Natural killer cell (primary cell): ENCODE measurements around the gene ARFGAP2. TPM values are rescaled to one million over a fixed set of nuclear protein-coding genes. Genes with fewer than 3 reads are reported as not detected.

Source experiments
- ATAC-seq, 3 donors: fragments of 150-1000 bp in 2 of 3; fragments of 200-7000 bp in 1 of 3; cut with Tn5 transposase; 1 replicate in 1 of 3; 2 replicates in 2 of 3; pipeline ENCODE4 v1.10.0; 2021; ENCODE audit warnings: mild to moderate bottlenecking in 2 of 3, moderate library complexity in 2 of 3
- DNase-seq, 2 donors: peaks; one replicate each; pipeline versions ENCODE4 v3.0.0 to v3.0.0-alpha.2; 2013 to 2021; ENCODE audit warnings: mixed read lengths in 1 of 2
- H3K27ac ChIP-seq: one replicate; pipeline ENCODE4 v1.5.1; 2013; ENCODE audit warnings: mild to moderate bottlenecking, low read length
- H3K27me3 ChIP-seq: one replicate; pipeline ENCODE4 v1.6.1; 2013; ENCODE audit warnings: low read length; ENCODE audit not compliant: control insufficient read depth, insufficient read depth
- H3K36me3 ChIP-seq: one replicate; pipeline ENCODE4 v1.6.1; 2013; ENCODE audit warnings: low read length; ENCODE audit not compliant: control insufficient read depth, insufficient read depth
- H3K4me1 ChIP-seq: one replicate; pipeline ENCODE4 v1.6.1; 2013; ENCODE audit warnings: low read length; ENCODE audit not compliant: control insufficient read depth, insufficient read depth
- H3K4me3 ChIP-seq: one replicate; pipeline ENCODE4 v1.5.1; 2013; ENCODE audit warnings: low read length
- H3K9me3 ChIP-seq: one replicate; pipeline ENCODE4 v1.6.1; 2013; ENCODE audit warnings: low read length; ENCODE audit not compliant: control insufficient read depth, insufficient read depth
- H3K27ac Mint-ChIP-seq, 2 donors: one replicate each; pipeline ENCODE4 v1.8.0; 2022; ENCODE audit warnings: mild to moderate bottlenecking in 2 of 2, mixed read lengths in 2 of 2, moderate library complexity in 1 of 2
- H3K27me3 Mint-ChIP-seq, 2 donors: one replicate each; pipeline ENCODE4 v1.8.0; 2022; ENCODE audit warnings: low read depth in 2 of 2, mixed read lengths in 2 of 2
- H3K36me3 Mint-ChIP-seq: one replicate; pipeline ENCODE4 v1.8.0; 2022; ENCODE audit warnings: mixed read lengths
- H3K4me1 Mint-ChIP-seq, 2 donors: one replicate each; pipeline ENCODE4 v1.8.0; 2022; ENCODE audit warnings: mixed read lengths in 2 of 2
- H3K4me3 Mint-ChIP-seq: one replicate; pipeline ENCODE4 v1.8.0; 2022; ENCODE audit warnings: mild to moderate bottlenecking, moderate library complexity, mixed read lengths
- H3K9me3 Mint-ChIP-seq, 2 donors: one replicate each; pipeline ENCODE4 v1.8.0; 2022; ENCODE audit warnings: mixed read lengths in 2 of 2
- WGBS: methylation state at CpG from one replicate; pipeline ENCODE4 v1.1.7; 2013; ENCODE audit warnings: missing lambda C conversion rate; ENCODE audit not compliant: insufficient coverage; 5-methylcytosine and 5-hydroxymethylcytosine counted together
- intact Hi-C: fragments of 100-400 bp; cut with micrococcal nuclease; formaldehyde crosslinking; loops from one replicate; pipeline ENCODE4 v1.14.2; 2022
- total RNA-seq, 4 donors: library from RNA; stranded (reverse); fragments of 120-200 nt in 1 of 4; gene quantifications; one replicate each; pipeline versions ENCODE4 v1.2.3 to v1.2.4, GENCODE V29; 2013 to 2022
- TF ChIP-seq, protein P1 (sequence below): fragments of 200-600 bp; IDR thresholded peaks from one replicate; pipeline ENCODE4 v1.8.0; 2022; ENCODE audit warnings: antibody characterized with exemption

ARFGAP2 gene
- total RNA-seq, 3 donors from 2014 or later (not counting 1 experiment from before 2014, with no cell fraction given), result 199 to 236 (median 228) TPM

GRCh38 chr11:47189100-47189834 lies 12.6 kb upstream of the ARFGAP2 start:
- TF ChIP-seq, protein P1, sequence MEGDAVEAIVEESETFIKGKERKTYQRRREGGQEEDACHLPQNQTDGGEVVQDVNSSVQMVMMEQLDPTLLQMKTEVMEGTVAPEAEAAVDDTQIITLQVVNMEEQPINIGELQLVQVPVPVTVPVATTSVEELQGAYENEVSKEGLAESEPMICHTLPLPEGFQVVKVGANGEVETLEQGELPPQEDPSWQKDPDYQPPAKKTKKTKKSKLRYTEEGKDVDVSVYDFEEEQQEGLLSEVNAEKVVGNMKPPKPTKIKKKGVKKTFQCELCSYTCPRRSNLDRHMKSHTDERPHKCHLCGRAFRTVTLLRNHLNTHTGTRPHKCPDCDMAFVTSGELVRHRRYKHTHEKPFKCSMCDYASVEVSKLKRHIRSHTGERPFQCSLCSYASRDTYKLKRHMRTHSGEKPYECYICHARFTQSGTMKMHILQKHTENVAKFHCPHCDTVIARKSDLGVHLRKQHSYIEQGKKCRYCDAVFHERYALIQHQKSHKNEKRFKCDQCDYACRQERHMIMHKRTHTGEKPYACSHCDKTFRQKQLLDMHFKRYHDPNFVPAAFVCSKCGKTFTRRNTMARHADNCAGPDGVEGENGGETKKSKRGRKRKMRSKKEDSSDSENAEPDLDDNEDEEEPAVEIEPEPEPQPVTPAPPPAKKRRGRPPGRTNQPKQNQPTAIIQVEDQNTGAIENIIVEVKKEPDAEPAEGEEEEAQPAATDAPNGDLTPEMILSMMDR, result no peak
- no peak overlapping the region for H3K27ac Mint-ChIP-seq
- peaks cover 5 to 8% of the 10 kb centered on the region in 2 donors for H3K4me1 Mint-ChIP-seq
- WGBS, result 91% methylated on average over 11 of the region's 11 CpGs
- no peaks in the 10 kb centered on the region for H3K9me3 ChIP-seq
- H3K4me1 ChIP-seq, result peaks cover 19% of the 10 kb centered on the region
- intact Hi-C loops, result no loop called here
- H3K9me3 Mint-ChIP-seq, result no peaks in the 10 kb centered on the region
- H3K36me3 Mint-ChIP-seq, result no peaks in the 10 kb centered on the region
- peaks cover 31% of the 10 kb centered on the region for H3K27me3 ChIP-seq
- H3K36me3 ChIP-seq, result no peaks in the 10 kb centered on the region
- H3K4me3 Mint-ChIP-seq, result no peak overlapping the region
- no peak overlapping the region for H3K4me3 ChIP-seq
- ATAC-seq (no peak), DNase-seq (no peak)
- no peak overlapping the region for H3K27ac ChIP-seq
- H3K27me3 Mint-ChIP-seq, result peaks cover 7 to 10% of the 10 kb centered on the region in 2 donors

DNA sequence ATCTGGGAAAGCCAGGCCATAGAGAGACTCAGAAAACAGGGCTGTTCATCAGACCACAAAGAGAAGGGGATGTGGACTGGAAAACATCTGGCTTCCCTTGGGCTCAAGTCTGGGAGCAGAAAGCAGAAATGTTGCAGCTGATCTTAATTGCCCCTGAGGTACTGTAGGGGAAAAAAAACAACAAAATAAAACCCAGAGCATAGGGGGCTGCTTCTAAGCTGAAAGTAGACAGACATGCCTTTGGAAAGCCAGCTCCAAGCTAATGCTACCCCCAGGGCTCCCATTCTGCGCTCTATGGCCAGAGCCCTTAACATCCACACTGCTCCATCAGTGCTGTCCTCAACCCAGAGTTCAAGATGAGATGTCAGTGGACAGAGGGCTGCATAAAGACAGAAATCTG lies 11.6 kb upstream of the ARFGAP2 start:
- Histone ChIP-seq H3K4me1 (peaks cover 19% of the 10 kb centered on the region), H3K27ac (no peak overlapping the region), H3K9me3 (no peaks in the 10 kb centered on the region), H3K36me3 (no peaks in the 10 kb centered on the region), H3K4me3 (no peak overlapping the region), H3K27me3 (peaks cover 34% of the 10 kb centered on the region)
- TF ChIP-seq, protein P1, result no peak
- Mint-ChIP-seq H3K27me3 (peaks cover 7 to 12% of the 10 kb centered on the region in 2 donors), H3K27ac (no peak overlapping the region), H3K9me3 (no peaks in the 10 kb centered on the region), H3K4me1 (peaks cover 5 to 8% of the 10 kb centered on the region in 2 donors), H3K36me3 (no peaks in the 10 kb centered on the region), H3K4me3 (no peak overlapping the region)
- ATAC-seq, result no peak
- 92% methylated on average over 1 of the region's 1 CpG for WGBS
- no peak for DNase-seq
- intact Hi-C loops, result no loop called here

DNA sequence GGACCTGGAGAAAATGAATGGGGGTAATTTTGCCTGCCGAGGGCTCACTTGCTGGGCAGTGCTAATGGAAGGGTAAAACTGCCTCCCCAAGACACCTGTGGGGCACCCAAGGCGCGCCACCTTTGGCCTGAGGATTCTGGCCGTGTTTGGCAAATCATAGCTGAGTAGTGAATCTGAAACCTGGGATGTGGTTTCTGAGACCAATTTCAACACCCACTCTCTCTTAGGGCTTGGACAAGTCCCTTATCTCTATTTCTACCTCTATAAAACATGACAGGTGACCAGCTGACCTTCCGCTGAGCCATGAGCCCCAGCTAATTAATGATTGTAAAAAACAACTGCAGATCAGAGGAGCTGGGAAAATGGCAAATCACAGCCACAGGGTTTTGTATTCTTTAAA lies 11.0 kb upstream of the ARFGAP2 start:
- intact Hi-C loops, result no loop called here
- H3K27me3 Mint-ChIP-seq, result peaks cover 7 to 11% of the 10 kb centered on the region in 2 donors
- Histone ChIP-seq H3K27ac (no peak overlapping the region), H3K27me3 (peaks cover 34% of the 10 kb centered on the region), H3K9me3 (no peaks in the 10 kb centered on the region), H3K36me3 (no peaks in the 10 kb centered on the region), H3K4me1 (peaks cover 19% of the 10 kb centered on the region), H3K4me3 (no peak overlapping the region)
- no peak overlapping the region for H3K4me3 Mint-ChIP-seq
- H3K4me1 Mint-ChIP-seq, result peaks cover 5 to 8% of the 10 kb centered on the region in 2 donors
- no peak for ATAC-seq
- TF ChIP-seq, protein P1, result no peak
- no peak overlapping the region for H3K27ac Mint-ChIP-seq
- no peaks in the 10 kb centered on the region for H3K9me3 Mint-ChIP-seq
- 45% methylated on average over 5 of the region's 5 CpGs for WGBS
- no peaks in the 10 kb centered on the region for H3K36me3 Mint-ChIP-seq
- DNase-seq, result no peak
